ENCODE data around the gene CD93. TPM values are rescaled to one million over a fixed set of nuclear protein-coding genes. Genes with fewer than 3 reads are reported as not detected.

The CD93 gene
- total RNA-seq, 2 donors from 2014 or later, result 99.2 to 163 TPM

- no peak for DNase-seq (ENCODE audit: low spot score)
- TF ChIP-seq CTCF (IDR thresholded peaks at IDR 0.05), result no peak
- Histone ChIP-seq H3K27ac (no peak overlapping the region), H3K27me3 (replicated peaks; ENCODE audit: insufficient read depth) (no peaks in the 10 kb centered on the region), H3K4me3 (no peak overlapping the region), H3K36me3 (no peaks in the 10 kb centered on the region), H3K9me3 (no peaks in the 10 kb centered on the region), H3K4me1 (ENCODE audit: control insufficient read depth in 1 of 2, low read depth in 2 of 2) (no peaks in the 10 kb centered on the region)
- no peak for ATAC-seq (ENCODE audit: insufficient number of reproducible peaks, low FRiP score, low read depth)
These were observed 36.2 kb upstream of the CD93 start for GRCh38 chr20:23122321-23122720.

- no peak overlapping the region for H3K4me3 ChIP-seq
- no peak for DNase-seq (ENCODE audit: low spot score)
These were observed 35.7 kb upstream of the CD93 start for GRCh38 chr20:23121751-23122320.

GRCh38 chr20:23120936-23121750, 35.0 kb upstream of the CD93 start:
- no peak overlapping the region for H3K27ac ChIP-seq
- peaks cover 0 to 8% of the 10 kb centered on the region in 2 donors for H3K4me1 ChIP-seq (ENCODE audit: control insufficient read depth in 1 of 2, low read depth in 2 of 2)
- H3K9me3 ChIP-seq, result no peaks in the 10 kb centered on the region
- no peak overlapping the region for H3K4me3 ChIP-seq
- H3K36me3 ChIP-seq, result no peaks in the 10 kb centered on the region
- DNase-seq (ENCODE audit: low spot score) (no peak), ATAC-seq (ENCODE audit: insufficient number of reproducible peaks, low FRiP score, low read depth) (no peak)
- no peaks in the 10 kb centered on the region for H3K27me3 ChIP-seq (replicated peaks; ENCODE audit: insufficient read depth)
- TF ChIP-seq CTCF (IDR thresholded peaks at IDR 0.05), result no peak

More at GRCh38 chr20:23121751-23122320, 35.7 kb upstream of the CD93 start:
- no peak overlapping the region for H3K27ac ChIP-seq
- no peaks in the 10 kb centered on the region for H3K36me3 ChIP-seq
- no peaks in the 10 kb centered on the region for H3K9me3 ChIP-seq
- no peak for ATAC-seq (ENCODE audit: insufficient number of reproducible peaks, low FRiP score, low read depth)
- TF ChIP-seq CTCF (IDR thresholded peaks at IDR 0.05), result no peak
- H3K27me3 ChIP-seq (replicated peaks; ENCODE audit: insufficient read depth), result no peaks in the 10 kb centered on the region
- H3K4me1 ChIP-seq (ENCODE audit: control insufficient read depth in 1 of 2, low read depth in 2 of 2), result peaks cover 0 to 1% of the 10 kb centered on the region in 2 donors

- DNase-seq (ENCODE audit: low spot score), result no peak
- Histone ChIP-seq H3K27ac (no peak overlapping the region), H3K9me3 (no peaks in the 10 kb centered on the region), H3K36me3 (no peaks in the 10 kb centered on the region), H3K4me1 (ENCODE audit: control insufficient read depth in 1 of 2, low read depth in 2 of 2) (peaks cover 0 to 8% of the 10 kb centered on the region in 2 donors), H3K27me3 (replicated peaks; ENCODE audit: insufficient read depth) (no peaks in the 10 kb centered on the region), H3K4me3 (no peak overlapping the region)
- ATAC-seq (ENCODE audit: insufficient number of reproducible peaks, low FRiP score, low read depth), result no peak
- no peak for TF ChIP-seq CTCF (IDR thresholded peaks at IDR 0.05)
These were observed 34.1 kb upstream of the CD93 start for GRCh38 chr20:23120261-23120660.

- no peak overlapping the region for H3K4me3 ChIP-seq
These were observed 33.5 kb upstream of the CD93 start for GRCh38 chr20:23119456-23120216.

More at GRCh38 chr20:23119456-23120216, 33.5 kb upstream of the CD93 start:
- Histone ChIP-seq H3K4me1 (ENCODE audit: control insufficient read depth in 1 of 2, low read depth in 2 of 2) (peaks cover 0 to 8% of the 10 kb centered on the region in 2 donors), H3K36me3 (no peaks in the 10 kb centered on the region), H3K9me3 (no peaks in the 10 kb centered on the region), H3K27me3 (replicated peaks; ENCODE audit: insufficient read depth) (no peaks in the 10 kb centered on the region), H3K27ac (no peak overlapping the region)
- no peak for TF ChIP-seq CTCF (IDR thresholded peaks at IDR 0.05)
- ATAC-seq (ENCODE audit: insufficient number of reproducible peaks, low FRiP score, low read depth), result no peak
- DNase-seq (ENCODE audit: low spot score), result no peak
